Mesenchymal stem cell (in vitro differentiated cells and primary cell): ENCODE results near the gene MYO5B.
A peak's percentile ranks its signal among the peaks of the same experiment; 100 is the strongest.

Experiments used
- DNase-seq: peaks from one replicate; pipeline ENCODE4 v3.0.0-alpha.2; 2013
- H2AFZ ChIP-seq: one replicate; pipeline ENCODE4 v1.6.1; 2013; ENCODE audit warnings: low read depth, mild to moderate bottlenecking, control low read depth, inconsistent platforms, low read length, moderate library complexity
- H2AK5ac ChIP-seq: 2 replicates; pipeline ENCODE4 v1.6.1; 2013; ENCODE audit warnings: low read length, moderate library complexity, mild to moderate bottlenecking, inconsistent platforms; ENCODE audit not compliant: severe bottlenecking
- H2BK120ac ChIP-seq: one replicate; pipeline ENCODE4 v1.6.1; 2013; ENCODE audit warnings: low read depth, mild to moderate bottlenecking, inconsistent platforms, low read length, moderate library complexity
- H2BK12ac ChIP-seq, 2 experiments: one replicate each; pipeline ENCODE4 v1.6.1; 2013; ENCODE audit warnings: inconsistent platforms in 2 of 2, low read length in 2 of 2, mild to moderate bottlenecking in 2 of 2, moderate library complexity in 2 of 2, control low read depth in 1 of 2
- H2BK15ac ChIP-seq: one replicate; pipeline ENCODE4 v1.6.1; 2013; ENCODE audit warnings: mild to moderate bottlenecking, low read depth, inconsistent platforms; ENCODE audit not compliant: poor library complexity, severe bottlenecking
- H2BK5ac ChIP-seq: 2 replicates; pipeline ENCODE4 v1.6.1; 2013; ENCODE audit warnings: low read depth, mild to moderate bottlenecking, low read length, control low read depth, inconsistent platforms; ENCODE audit not compliant: poor library complexity, severe bottlenecking
- H3K14ac ChIP-seq, 2 experiments: one replicate each; pipeline ENCODE4 v1.6.1; 2013; ENCODE audit warnings: inconsistent platforms in 2 of 2, low read length in 2 of 2, control low read depth in 1 of 2, mild to moderate bottlenecking in 1 of 2, moderate library complexity in 1 of 2
- H3K18ac ChIP-seq, 2 experiments: one replicate each; pipeline ENCODE4 v1.6.1; 2013; ENCODE audit warnings: inconsistent platforms in 2 of 2, low read length in 2 of 2, control low read depth in 1 of 2, low read depth in 1 of 2, mild to moderate bottlenecking in 1 of 2
- H3K23ac ChIP-seq, 2 experiments: one replicate each; pipeline ENCODE4 v1.6.1; 2013; ENCODE audit warnings: inconsistent platforms in 2 of 2, low read length in 2 of 2, mild to moderate bottlenecking in 2 of 2, moderate library complexity in 2 of 2, control low read depth in 1 of 2
- H3K27ac ChIP-seq: 2 replicates; pipeline ENCODE4 v1.5.1; 2013; ENCODE audit warnings: mild to moderate bottlenecking, moderate library complexity, low read length, control low read depth, inconsistent platforms; ENCODE audit not compliant: poor library complexity, severe bottlenecking
- H3K27me3 ChIP-seq, 2 experiments: 2 replicates each; pipeline versions ENCODE4 v1.6.1 to v1.7.0; 2013; ENCODE audit warnings: low read length in 2 of 2, mild to moderate bottlenecking in 2 of 2, moderate library complexity in 2 of 2, control low read depth in 1 of 2, inconsistent platforms in 1 of 2; ENCODE audit not compliant: control insufficient read depth in 1 of 2, insufficient read depth in 1 of 2
- H3K36me3 ChIP-seq, 2 experiments: 2 replicates each; pipeline versions ENCODE4 v1.6.1 to v1.7.0; 2013; ENCODE audit warnings: low read length in 2 of 2, control low read depth in 1 of 2, inconsistent platforms in 1 of 2, low read depth in 1 of 2, mild to moderate bottlenecking in 1 of 2; ENCODE audit not compliant: insufficient read depth in 2 of 2, control insufficient read depth in 1 of 2
- H3K4ac ChIP-seq, 2 experiments: one replicate each; pipeline ENCODE4 v1.6.1; 2013; ENCODE audit warnings: inconsistent platforms in 2 of 2, low read length in 2 of 2, mild to moderate bottlenecking in 2 of 2, moderate library complexity in 2 of 2, control low read depth in 1 of 2, low read depth in 1 of 2
- H3K4me1 ChIP-seq: 2 replicates; pipeline ENCODE4 v1.6.1; 2013; ENCODE audit warnings: low read depth, low read length, control low read depth; ENCODE audit not compliant: control insufficient read depth, insufficient read depth
- H3K4me2 ChIP-seq: 2 replicates; pipeline ENCODE4 v1.6.1; 2013; ENCODE audit warnings: low read length, mild to moderate bottlenecking, inconsistent platforms; ENCODE audit not compliant: poor library complexity, severe bottlenecking
- H3K4me3 ChIP-seq, 2 experiments: 2 replicates each; pipeline versions ENCODE4 v1.5.1 to v1.7.0; 2013; ENCODE audit warnings: low read length in 2 of 2, mild to moderate bottlenecking in 2 of 2, control low read depth in 1 of 2, low read depth in 1 of 2; ENCODE audit not compliant: insufficient read depth in 1 of 2
- H3K79me1 ChIP-seq: replicated peaks from 2 replicates; pipeline ENCODE4 v1.6.1; 2013; ENCODE audit warnings: mild to moderate bottlenecking, control low read depth, low read length, inconsistent platforms; ENCODE audit not compliant: poor library complexity, severe bottlenecking
- H3K9ac ChIP-seq: 2 replicates; pipeline ENCODE4 v1.7.0; 2013; ENCODE audit warnings: mild to moderate bottlenecking, low read length, moderate library complexity
- H3K9me3 ChIP-seq: 2 replicates; pipeline ENCODE4 v1.7.0; 2013; ENCODE audit warnings: mild to moderate bottlenecking, low read length; ENCODE audit not compliant: control insufficient read depth
- H4K8ac ChIP-seq: one replicate; pipeline ENCODE4 v1.6.1; 2013; ENCODE audit warnings: inconsistent platforms, mild to moderate bottlenecking, low read length, moderate library complexity
- H4K91ac ChIP-seq: one replicate; pipeline ENCODE4 v1.6.1; 2013; ENCODE audit warnings: mild to moderate bottlenecking, low read length, inconsistent platforms
- WGBS: methylation state at CpG from one replicate; pipeline ENCODE4 v1.1.7; 2013; ENCODE audit warnings: mixed read lengths; 5-methylcytosine and 5-hydroxymethylcytosine counted together

Gene MYO5B

DNA sequence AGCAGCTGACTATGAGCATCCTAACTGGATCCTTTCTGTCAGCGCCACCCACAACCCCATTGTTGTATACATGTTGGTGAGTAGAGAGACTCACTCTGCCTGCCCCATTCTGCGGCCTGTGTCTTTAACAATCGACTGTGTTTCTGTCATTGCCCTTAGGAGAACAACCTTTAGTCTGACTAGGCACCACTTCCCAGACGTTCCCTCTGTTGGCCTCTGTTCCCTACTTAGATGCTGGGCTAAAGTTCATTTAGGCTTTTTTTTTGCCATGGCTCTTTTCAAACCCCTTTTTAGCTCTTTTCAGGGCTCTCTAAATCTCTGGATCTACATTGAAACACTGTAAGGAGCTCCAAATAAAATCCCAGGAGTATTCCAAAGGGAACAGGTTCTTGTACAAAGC lies 361.1 kb downstream of the MYO5B start:
- no peak overlapping the region for H3K4me3 ChIP-seq
- no peak overlapping the region for H3K4me2 ChIP-seq
- no peak overlapping the region for H4K8ac ChIP-seq
- no peak overlapping the region for H2BK12ac ChIP-seq
- H2AFZ ChIP-seq = no peak overlapping the region
- no peak overlapping the region for H3K9ac ChIP-seq
- no peak overlapping the region for H3K18ac ChIP-seq
- no peaks in the 10 kb centered on the region for H3K9me3 ChIP-seq
- H3K23ac ChIP-seq = no peak overlapping the region
- 95% methylated on average over 4 of the region's 4 CpGs for WGBS
- H3K14ac ChIP-seq = no peak overlapping the region
- no peak overlapping the region for H2BK5ac ChIP-seq
- no peak overlapping the region for H2BK120ac ChIP-seq
- no peaks in the 10 kb centered on the region for H3K27me3 ChIP-seq
- H3K36me3 ChIP-seq = no peaks in the 10 kb centered on the region
- DNase-seq = no peak
- H3K4me1 ChIP-seq = peaks cover 8% of the 10 kb centered on the region
- H2BK15ac ChIP-seq = no peak overlapping the region
- H3K27ac ChIP-seq = no peak overlapping the region
- peak overlapping the region; percentile 62 for H2AK5ac ChIP-seq
- no peak overlapping the region for H4K91ac ChIP-seq
- H3K4ac ChIP-seq = no peak overlapping the region
- H3K79me1 ChIP-seq = no peaks in the 10 kb centered on the region

- H3K4me2 ChIP-seq = no peak overlapping the region
- H3K79me1 ChIP-seq = peaks cover 2% of the 10 kb centered on the region
- H4K91ac ChIP-seq = no peak overlapping the region
- H3K23ac ChIP-seq = no peak overlapping the region
- H2BK12ac ChIP-seq = no peak overlapping the region
- no peak overlapping the region for H2AFZ ChIP-seq
- no peak overlapping the region for H3K4me3 ChIP-seq
- DNase-seq = no peak
- H3K36me3 ChIP-seq = no peaks in the 10 kb centered on the region
- no peak overlapping the region for H4K8ac ChIP-seq
- WGBS = 96% methylated on average over 2 of the region's 2 CpGs
- H3K27ac ChIP-seq = no peak overlapping the region
- no peak overlapping the region for H3K4ac ChIP-seq
- no peak overlapping the region for H2BK15ac ChIP-seq
- H2BK120ac ChIP-seq = no peak overlapping the region
- peaks cover 3% of the 10 kb centered on the region for H3K9me3 ChIP-seq
- H3K18ac ChIP-seq = no peak overlapping the region
- H2BK5ac ChIP-seq = no peak overlapping the region
- H3K9ac ChIP-seq = no peak overlapping the region
- no peak overlapping the region for H2AK5ac ChIP-seq
- no peaks in the 10 kb centered on the region for H3K27me3 ChIP-seq
- H3K4me1 ChIP-seq = peaks cover 5% of the 10 kb centered on the region
- H3K14ac ChIP-seq = no peak overlapping the region
Measured at GRCh38 chr18:49832221-49832647, 362.7 kb downstream of the MYO5B start.

GRCh38 chr18:49827996-49828395 lies 367.0 kb downstream of the MYO5B start:
- H3K36me3 ChIP-seq = no peaks in the 10 kb centered on the region

GRCh38 chr18:49819823-49820671 lies 374.9 kb downstream of the MYO5B start:
- Histone ChIP-seq H3K27ac (no peak overlapping the region), H3K4ac (no peak overlapping the region), H3K14ac (peak overlapping the region in 1 of 2 experiments; percentile 86), H2AK5ac (no peak overlapping the region), H2BK120ac (no peak overlapping the region), H2BK12ac (no peak overlapping the region), H3K4me2 (no peak overlapping the region), H3K18ac (peak overlapping the region in 1 of 2 experiments; percentile 74), H4K8ac (no peak overlapping the region), H3K9me3 (no peaks in the 10 kb centered on the region), H3K36me3 (peaks cover 0 to 13% of the 10 kb centered on the region in 2 experiments), H3K9ac (no peak overlapping the region), H2AFZ (no peak overlapping the region), H3K79me1 (peaks cover 10% of the 10 kb centered on the region), H3K4me1 (no peaks in the 10 kb centered on the region), H2BK15ac (no peak overlapping the region), H3K27me3 (no peaks in the 10 kb centered on the region), H4K91ac (no peak overlapping the region), H3K4me3 (no peak overlapping the region), H3K23ac (no peak overlapping the region), H2BK5ac (no peak overlapping the region)
- WGBS = 60% methylated on average over 5 of the region's 5 CpGs
- DNase-seq = peak; percentile 70

More at GRCh38 chr18:49827996-49828395, 367.0 kb downstream of the MYO5B start:
- DNase-seq = no peak
- no peak overlapping the region for H3K4me2 ChIP-seq
- H3K18ac ChIP-seq = no peak overlapping the region
- H3K4ac ChIP-seq = no peak overlapping the region
- no peak overlapping the region for H2BK15ac ChIP-seq
- peaks cover 2% of the 10 kb centered on the region for H3K79me1 ChIP-seq
- H3K4me1 ChIP-seq = no peaks in the 10 kb centered on the region
- no peak overlapping the region for H4K8ac ChIP-seq
- H3K27ac ChIP-seq = no peak overlapping the region
- H3K27me3 ChIP-seq = no peaks in the 10 kb centered on the region
- H2AFZ ChIP-seq = no peak overlapping the region
- H3K4me3 ChIP-seq = no peak overlapping the region
- no peak overlapping the region for H3K23ac ChIP-seq
- no peak overlapping the region for H2AK5ac ChIP-seq
- WGBS = no CpG with 5 or more reads among the region's 1 CpG
- H2BK120ac ChIP-seq = no peak overlapping the region
- H3K9me3 ChIP-seq = peaks cover 3% of the 10 kb centered on the region
- H4K91ac ChIP-seq = no peak overlapping the region
- H2BK5ac ChIP-seq = no peak overlapping the region
- no peak overlapping the region for H3K14ac ChIP-seq
- no peak overlapping the region for H2BK12ac ChIP-seq
- no peak overlapping the region for H3K9ac ChIP-seq
